ENCODE results near the gene EDARADD. TPM values are rescaled to one million over a fixed set of nuclear protein-coding genes. Genes with fewer than 3 reads are reported as not detected.

Gene EDARADD
- polyA plus RNA-seq, 4 donors: 0.13 to 0.53 TPM; not detected in 2

DNA sequence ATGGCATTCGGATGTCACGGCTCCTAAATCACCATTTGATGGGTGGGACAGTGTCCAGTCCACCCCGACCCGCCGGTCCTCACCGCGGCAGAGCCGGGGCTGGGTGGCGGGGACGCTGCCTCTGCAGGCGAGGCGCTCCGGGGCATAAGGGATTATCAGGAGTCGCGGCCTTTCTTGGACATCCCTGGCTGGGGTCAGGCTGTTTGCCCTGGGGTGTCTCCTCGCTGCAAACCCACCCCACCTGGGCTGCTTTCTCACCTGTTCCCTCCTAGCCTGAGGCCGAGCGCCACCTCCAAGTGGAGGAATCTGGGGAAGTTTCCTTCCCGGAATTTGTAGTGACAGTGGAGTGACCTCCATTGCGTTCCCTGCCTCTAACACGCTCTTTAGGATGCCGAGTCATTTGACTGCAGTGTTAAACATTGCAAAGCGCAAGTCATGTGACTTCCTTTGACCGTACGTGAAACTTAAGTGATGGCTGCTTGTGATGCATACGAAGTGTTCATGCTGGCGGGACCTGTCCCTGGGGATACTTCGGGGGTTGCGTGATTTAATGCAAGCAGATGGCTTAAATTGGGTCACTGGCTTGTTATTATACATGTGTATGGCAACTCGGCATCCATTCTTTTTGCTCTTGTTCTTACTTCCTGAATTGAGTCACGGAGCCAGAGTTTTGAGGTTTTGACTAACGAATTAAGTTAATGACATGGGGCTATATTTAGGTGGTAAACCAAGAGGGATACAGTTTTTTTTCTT is 130.2 kb downstream of the EDARADD start:
- DNase-seq (peak; percentile 86 to 89), FAIRE-seq (no peak)
- Histone ChIP-seq H3K36me3 (ENCODE audit: control insufficient read depth in 3 of 3, insufficient read depth in 2 of 3, low read depth in 1 of 3, low read length in 3 of 3) (peaks cover 5 to 10% (median 5%) of the 10 kb centered on the region in 3 donors), H3K27ac (ENCODE audit: low read depth in 1 of 3, low read length in 2 of 3) (peak overlapping the region; percentile 87 to 96 (median 89)), H3K27me3 (ENCODE audit: control insufficient read depth in 3 of 3, insufficient read depth in 3 of 3, low read length in 3 of 3) (no peaks in the 10 kb centered on the region), H3K4me1 (ENCODE audit: control insufficient read depth in 3 of 3, insufficient read depth in 2 of 3, low read depth in 1 of 3, low read length in 2 of 3) (no peaks in the 10 kb centered on the region), H3K4me3 (ENCODE audit: low read depth in 1 of 3, low read length in 3 of 3) (peak overlapping the region; percentile 87 to 98 (median 89)), H3K9me3 (ENCODE audit: control insufficient read depth in 2 of 2, insufficient read depth in 1 of 2, low read depth in 1 of 2, low read length in 1 of 2) (no peaks in the 10 kb centered on the region)
- 0 to 1% (median 0%) methylated on average over 32 of the region's 32 CpGs for WGBS, 3 donors

DNA sequence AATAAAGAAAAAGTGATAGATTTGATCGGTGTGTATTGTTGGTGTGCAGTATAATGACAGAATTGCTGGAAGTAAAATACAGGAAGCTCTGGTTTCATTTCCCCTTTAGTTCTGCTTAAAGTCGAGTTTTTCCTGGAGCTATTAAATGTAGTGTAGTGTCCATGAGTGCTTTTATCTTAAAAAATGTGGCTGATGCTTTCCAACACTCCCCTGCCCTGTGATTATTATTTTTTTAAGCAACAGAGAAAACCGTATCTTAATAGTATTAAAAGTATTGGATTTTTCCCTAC is 130.8 kb downstream of the EDARADD start:
- H3K36me3 ChIP-seq (ENCODE audit: control insufficient read depth in 3 of 3, insufficient read depth in 2 of 3, low read depth in 1 of 3, low read length in 3 of 3): peaks cover 5 to 13% (median 5%) of the 10 kb centered on the region in 3 donors
- peak overlapping the region in 2 of 3 donors; percentile 89 to 96 for H3K27ac ChIP-seq (ENCODE audit: low read depth in 1 of 3, low read length in 2 of 3)
- no peak for DNase-seq
- H3K4me1 ChIP-seq (ENCODE audit: control insufficient read depth in 3 of 3, insufficient read depth in 2 of 3, low read depth in 1 of 3, low read length in 2 of 3): no peaks in the 10 kb centered on the region
- H3K4me3 ChIP-seq (ENCODE audit: low read depth in 1 of 3, low read length in 3 of 3): peak overlapping the region; percentile 87 to 98 (median 89)
- no peaks in the 10 kb centered on the region for H3K9me3 ChIP-seq (ENCODE audit: control insufficient read depth in 2 of 2, insufficient read depth in 1 of 2, low read depth in 1 of 2, low read length in 1 of 2)
- no peaks in the 10 kb centered on the region for H3K27me3 ChIP-seq (ENCODE audit: control insufficient read depth in 3 of 3, insufficient read depth in 3 of 3, low read length in 3 of 3)
- no peak for FAIRE-seq
- WGBS, 3 donors: 4 to 10% (median 5%) methylated on average over 3 of the region's 3 CpGs

DNA sequence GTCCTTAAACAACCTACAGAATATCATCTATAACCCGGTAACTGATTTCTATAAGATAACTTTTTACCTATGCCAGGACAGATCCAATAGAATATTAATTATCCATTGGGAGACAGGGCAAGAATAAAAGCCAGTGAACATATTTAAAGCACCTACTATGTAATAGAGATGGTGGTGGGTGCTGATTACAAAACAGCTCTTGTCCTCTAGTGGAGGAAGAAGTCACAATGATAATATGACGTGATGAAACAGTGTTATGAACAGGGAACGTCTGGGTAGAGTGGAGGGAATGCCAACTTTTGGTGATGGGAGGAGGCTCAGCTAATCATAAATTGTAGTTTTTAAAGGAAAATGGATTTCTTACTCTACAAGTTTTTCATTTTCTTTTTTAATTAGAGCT is 132.0 kb downstream of the EDARADD start:
- H3K4me1 ChIP-seq (ENCODE audit: control insufficient read depth in 3 of 3, insufficient read depth in 2 of 3, low read depth in 1 of 3, low read length in 2 of 3): no peaks in the 10 kb centered on the region
- H3K4me3 ChIP-seq (ENCODE audit: low read depth in 1 of 3, low read length in 3 of 3): no peak overlapping the region
- FAIRE-seq: no peak
- WGBS, 3 donors: 87 to 91% (median 88%) methylated on average over 3 of the region's 3 CpGs
- H3K27me3 ChIP-seq (ENCODE audit: control insufficient read depth in 3 of 3, insufficient read depth in 3 of 3, low read length in 3 of 3): no peaks in the 10 kb centered on the region
- H3K36me3 ChIP-seq (ENCODE audit: control insufficient read depth in 3 of 3, insufficient read depth in 2 of 3, low read depth in 1 of 3, low read length in 3 of 3): peaks cover 5 to 13% (median 5%) of the 10 kb centered on the region in 3 donors
- H3K27ac ChIP-seq (ENCODE audit: low read depth in 1 of 3, low read length in 2 of 3): no peak overlapping the region
- H3K9me3 ChIP-seq (ENCODE audit: control insufficient read depth in 2 of 2, insufficient read depth in 1 of 2, low read depth in 1 of 2, low read length in 1 of 2): no peaks in the 10 kb centered on the region
- no peak for DNase-seq

DNA sequence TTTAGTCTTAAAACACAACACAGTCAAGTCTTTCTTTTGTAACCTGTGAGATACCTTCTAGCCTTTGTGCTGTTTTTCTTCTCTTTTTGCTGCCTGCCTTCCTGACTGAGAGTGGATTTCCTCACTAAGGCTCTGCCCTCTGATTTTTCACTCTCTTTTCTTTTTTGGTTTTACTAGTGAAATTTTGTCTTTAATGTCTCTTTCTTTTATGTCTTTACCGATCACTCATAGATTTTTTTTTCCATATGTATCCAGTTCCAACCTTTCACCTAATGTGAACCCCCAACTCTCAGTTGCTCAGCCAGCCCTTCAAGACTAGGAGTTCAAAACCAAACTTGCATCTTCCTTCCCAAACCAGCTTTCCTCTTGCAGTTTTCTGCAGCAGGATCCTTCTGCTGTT is 136.2 kb downstream of the EDARADD start:
- 77 to 92% (median 84%) methylated on average over 1 of the region's 1 CpG for WGBS, 3 donors
- no peak overlapping the region for H3K4me3 ChIP-seq (ENCODE audit: low read depth in 1 of 3, low read length in 3 of 3)
- no peak for FAIRE-seq
- H3K27ac ChIP-seq (ENCODE audit: low read depth in 1 of 3, low read length in 2 of 3): no peak overlapping the region
- H3K36me3 ChIP-seq (ENCODE audit: control insufficient read depth in 3 of 3, insufficient read depth in 2 of 3, low read depth in 1 of 3, low read length in 3 of 3): peaks cover 5 to 18% (median 7%) of the 10 kb centered on the region in 3 donors
- H3K9me3 ChIP-seq (ENCODE audit: control insufficient read depth in 2 of 2, insufficient read depth in 1 of 2, low read depth in 1 of 2, low read length in 1 of 2): no peaks in the 10 kb centered on the region
- no peak for DNase-seq
- no peaks in the 10 kb centered on the region for H3K4me1 ChIP-seq (ENCODE audit: control insufficient read depth in 3 of 3, insufficient read depth in 2 of 3, low read depth in 1 of 3, low read length in 2 of 3)
- H3K27me3 ChIP-seq (ENCODE audit: control insufficient read depth in 3 of 3, insufficient read depth in 3 of 3, low read length in 3 of 3): no peaks in the 10 kb centered on the region

DNA sequence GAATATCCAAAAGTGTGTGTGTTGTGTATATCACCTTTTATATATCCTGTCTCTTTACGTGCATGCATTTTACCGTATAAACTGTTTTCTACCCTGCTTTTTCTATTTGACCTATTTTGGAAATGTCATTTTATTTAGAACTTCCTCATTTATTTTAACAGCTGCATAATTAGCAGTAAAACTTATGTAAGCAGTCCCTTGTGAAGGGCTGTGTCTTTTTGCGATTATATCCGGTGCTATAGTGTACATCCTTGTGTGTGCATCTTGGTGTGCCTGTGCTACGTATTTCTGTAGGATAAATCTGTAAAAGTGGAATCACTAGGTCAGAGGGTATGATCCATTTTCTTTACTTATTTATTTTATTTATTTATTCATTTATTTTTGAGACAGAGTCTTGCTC is 136.9 kb downstream of the EDARADD start:
- 65 to 71% (median 69%) methylated on average over 5 of the region's 5 CpGs for WGBS, 3 donors
- Histone ChIP-seq H3K9me3 (ENCODE audit: control insufficient read depth in 2 of 2, insufficient read depth in 1 of 2, low read depth in 1 of 2, low read length in 1 of 2) (no peaks in the 10 kb centered on the region), H3K4me1 (ENCODE audit: control insufficient read depth in 3 of 3, insufficient read depth in 2 of 3, low read depth in 1 of 3, low read length in 2 of 3) (no peaks in the 10 kb centered on the region), H3K36me3 (ENCODE audit: control insufficient read depth in 3 of 3, insufficient read depth in 2 of 3, low read depth in 1 of 3, low read length in 3 of 3) (peaks cover 7 to 23% (median 7%) of the 10 kb centered on the region in 3 donors), H3K27me3 (ENCODE audit: control insufficient read depth in 3 of 3, insufficient read depth in 3 of 3, low read length in 3 of 3) (no peaks in the 10 kb centered on the region), H3K27ac (ENCODE audit: low read depth in 1 of 3, low read length in 2 of 3) (no peak overlapping the region), H3K4me3 (ENCODE audit: low read depth in 1 of 3, low read length in 3 of 3) (no peak overlapping the region)
- DNase-seq (no peak), FAIRE-seq (no peak)

DNA sequence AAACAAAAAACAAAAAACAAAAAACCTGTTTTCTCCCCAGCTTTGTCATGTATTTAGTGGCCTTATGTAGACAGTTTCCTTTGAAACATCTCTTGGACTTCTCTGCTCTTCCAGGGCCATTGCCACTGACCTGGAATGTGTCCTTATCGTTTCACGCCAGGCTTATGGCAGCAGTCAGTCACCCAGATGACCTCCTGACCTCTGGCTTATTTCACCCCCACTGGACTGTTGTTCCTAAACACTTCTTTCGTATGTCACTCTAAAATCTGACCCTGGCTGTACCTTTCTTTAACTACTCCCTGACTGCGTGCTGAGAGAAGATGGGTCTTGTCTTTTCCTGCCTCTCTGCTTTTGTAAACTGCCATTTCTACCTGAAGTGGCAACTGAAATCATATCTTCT is 138.8 kb downstream of the EDARADD start:
- FAIRE-seq (no peak), DNase-seq (no peak)
- no peak overlapping the region for H3K4me3 ChIP-seq (ENCODE audit: low read depth in 1 of 3, low read length in 3 of 3)
- no peaks in the 10 kb centered on the region for H3K27me3 ChIP-seq (ENCODE audit: control insufficient read depth in 3 of 3, insufficient read depth in 3 of 3, low read length in 3 of 3)
- WGBS, 3 donors: 85 to 91% (median 86%) methylated on average over 4 of the region's 4 CpGs
- H3K27ac ChIP-seq (ENCODE audit: low read depth in 1 of 3, low read length in 2 of 3): no peak overlapping the region
- H3K4me1 ChIP-seq (ENCODE audit: control insufficient read depth in 3 of 3, insufficient read depth in 2 of 3, low read depth in 1 of 3, low read length in 2 of 3): no peaks in the 10 kb centered on the region
- H3K36me3 ChIP-seq (ENCODE audit: control insufficient read depth in 3 of 3, insufficient read depth in 2 of 3, low read depth in 1 of 3, low read length in 3 of 3): peaks cover 2 to 34% (median 6%) of the 10 kb centered on the region in 3 donors
- H3K9me3 ChIP-seq (ENCODE audit: control insufficient read depth in 2 of 2, insufficient read depth in 1 of 2, low read depth in 1 of 2, low read length in 1 of 2): no peaks in the 10 kb centered on the region

DNA sequence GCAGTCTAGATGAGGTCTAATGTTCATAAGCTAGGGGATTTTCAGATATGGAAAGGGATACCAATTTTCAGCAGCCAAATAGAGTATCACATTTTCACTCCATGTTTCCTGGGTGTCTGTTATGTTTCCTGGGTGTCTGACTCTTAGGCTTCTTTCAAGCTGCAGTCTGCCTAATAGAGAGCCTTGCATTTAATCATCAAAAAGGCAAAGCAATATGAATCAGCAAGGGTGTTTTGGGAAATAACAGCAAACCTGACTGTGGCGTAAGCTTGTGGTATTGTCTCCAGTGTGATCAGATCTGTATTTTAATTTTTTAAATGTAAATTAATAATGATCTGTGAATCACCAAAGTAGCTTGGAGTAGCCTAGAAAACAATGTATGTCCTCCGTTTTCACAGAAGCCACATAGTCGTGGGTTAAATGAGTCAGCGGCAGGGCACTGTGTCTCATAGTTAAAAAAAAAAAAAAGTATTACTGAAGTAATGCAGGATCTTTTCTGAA is 140.1 kb downstream of the EDARADD start:
- no peak overlapping the region for H3K4me3 ChIP-seq (ENCODE audit: low read depth in 1 of 3, low read length in 3 of 3)
- no peaks in the 10 kb centered on the region for H3K4me1 ChIP-seq (ENCODE audit: control insufficient read depth in 3 of 3, insufficient read depth in 2 of 3, low read depth in 1 of 3, low read length in 2 of 3)
- H3K36me3 ChIP-seq (ENCODE audit: control insufficient read depth in 3 of 3, insufficient read depth in 2 of 3, low read depth in 1 of 3, low read length in 3 of 3): peaks cover 10 to 36% (median 17%) of the 10 kb centered on the region in 3 donors
- whole genome bisulfite sequencing, 3 donors: 73 to 75% (median 74%) methylated on average over 4 of the region's 4 CpGs
- H3K9me3 ChIP-seq (ENCODE audit: control insufficient read depth in 2 of 2, insufficient read depth in 1 of 2, low read depth in 1 of 2, low read length in 1 of 2): no peaks in the 10 kb centered on the region
- DNase-seq (no peak), FAIRE-seq (no peak)
- H3K27me3 ChIP-seq (ENCODE audit: control insufficient read depth in 3 of 3, insufficient read depth in 3 of 3, low read length in 3 of 3): no peaks in the 10 kb centered on the region
- no peak overlapping the region for H3K27ac ChIP-seq (ENCODE audit: low read depth in 1 of 3, low read length in 2 of 3)

Measured in small intestine (tissue), 7 donors.